ENCODE results near the gene GNAQ.

The GNAQ gene

DNA sequence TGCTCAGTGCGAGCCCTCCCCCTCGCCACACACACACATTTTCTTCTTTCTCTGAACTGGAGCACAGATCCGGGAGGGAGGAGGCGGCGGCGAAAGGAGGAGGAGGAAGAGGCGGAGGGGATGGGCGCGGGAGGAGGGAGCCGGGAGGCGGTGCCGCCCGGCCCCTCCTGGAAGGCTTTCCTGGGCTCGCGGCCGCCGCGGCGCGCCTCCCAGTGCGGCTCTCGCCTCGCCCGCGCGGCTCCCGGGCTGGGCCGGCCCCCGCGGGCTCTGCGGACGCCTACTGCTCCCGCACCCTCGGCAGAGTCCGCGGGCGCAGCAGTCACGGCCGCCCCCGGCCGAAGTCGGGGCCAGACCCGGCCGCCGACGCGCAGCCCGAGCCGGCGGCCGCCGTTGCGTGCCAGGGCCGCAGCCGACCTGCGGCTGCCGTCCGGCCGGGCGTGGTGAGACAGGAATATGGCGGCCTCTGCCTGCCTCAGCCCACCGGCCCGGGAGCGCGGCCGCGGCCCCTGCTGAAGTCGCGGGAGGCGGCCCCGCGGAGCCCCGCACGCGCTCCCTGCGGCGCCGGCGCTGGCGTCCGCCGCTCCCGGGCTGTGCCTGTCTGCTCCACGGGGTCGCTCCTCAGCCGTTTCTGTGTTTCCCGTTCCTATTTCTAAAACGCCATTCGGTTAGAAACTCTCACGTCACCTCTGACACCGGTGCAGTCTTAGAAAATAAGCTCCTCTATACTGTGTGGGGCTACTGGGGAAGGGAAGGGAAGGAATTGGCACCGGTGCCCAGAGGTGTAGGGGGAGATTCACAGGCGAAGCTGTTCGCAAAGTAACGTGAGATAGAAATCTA is 500 bp upstream of the GNAQ start:
- peak; percentile 58 to 63 for DNase-seq (ENCODE audit: low read depth in 2 of 2)

DNA sequence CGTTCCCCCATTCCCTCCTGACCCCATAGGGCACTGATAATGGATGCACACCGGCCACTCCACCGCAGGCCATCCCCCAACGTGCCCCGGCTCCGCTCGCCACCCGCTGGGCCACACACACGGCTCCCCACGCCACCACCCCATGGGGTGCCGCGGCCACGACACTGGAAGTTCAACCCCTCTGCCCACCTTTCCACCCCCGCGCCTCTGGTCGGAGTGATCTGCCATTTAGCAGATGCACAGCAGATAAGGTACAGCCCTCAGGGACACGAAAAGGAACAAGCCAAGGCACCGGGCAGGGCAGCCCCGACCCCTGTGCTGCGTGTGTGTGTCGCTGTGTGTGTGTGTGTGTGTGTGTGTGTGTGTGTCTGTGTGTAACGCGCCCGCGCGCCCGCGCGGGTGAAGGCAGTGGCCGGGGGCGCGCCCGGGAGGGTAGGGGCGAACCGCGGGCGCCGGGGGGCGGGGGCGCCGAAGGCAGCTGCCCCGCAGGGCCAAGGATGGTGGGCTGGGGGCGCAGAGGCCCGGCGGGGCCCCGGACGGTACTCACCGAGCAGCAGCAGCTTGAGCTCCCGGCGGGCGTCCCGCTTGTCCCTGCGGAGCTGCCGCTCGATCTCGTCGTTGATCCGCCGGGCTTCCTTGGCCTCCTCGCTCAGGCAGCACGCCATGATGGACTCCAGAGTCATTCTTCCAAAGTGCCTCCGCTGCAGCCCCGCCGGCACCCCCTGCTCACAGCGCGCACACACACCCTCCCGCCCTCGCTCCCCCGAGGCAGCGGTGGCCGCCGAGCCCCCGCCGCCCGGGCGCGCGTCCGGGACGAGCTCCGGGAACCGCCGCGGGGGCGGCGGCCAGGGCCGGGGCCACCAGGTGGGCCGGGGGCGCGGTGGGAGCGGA is 813 bp downstream of the GNAQ start:
- peak; percentile 19 to 28 for DNase-seq (ENCODE audit: low read depth in 2 of 2)

DNA sequence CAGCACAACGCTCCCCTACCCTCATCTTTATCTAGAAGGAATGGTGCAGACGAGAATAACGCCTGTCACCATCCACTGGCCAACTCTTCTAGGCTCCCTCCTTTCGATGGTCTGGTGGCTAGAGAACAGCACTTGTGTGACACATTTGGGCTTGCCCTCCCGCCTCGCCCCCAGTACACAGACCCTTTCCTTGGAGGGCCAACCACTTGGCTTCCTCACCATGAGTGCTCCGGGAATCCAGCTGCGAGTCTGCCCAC is 1.4 kb downstream of the GNAQ start:
- DNase-seq (ENCODE audit: low read depth in 2 of 2): no peak

DNA sequence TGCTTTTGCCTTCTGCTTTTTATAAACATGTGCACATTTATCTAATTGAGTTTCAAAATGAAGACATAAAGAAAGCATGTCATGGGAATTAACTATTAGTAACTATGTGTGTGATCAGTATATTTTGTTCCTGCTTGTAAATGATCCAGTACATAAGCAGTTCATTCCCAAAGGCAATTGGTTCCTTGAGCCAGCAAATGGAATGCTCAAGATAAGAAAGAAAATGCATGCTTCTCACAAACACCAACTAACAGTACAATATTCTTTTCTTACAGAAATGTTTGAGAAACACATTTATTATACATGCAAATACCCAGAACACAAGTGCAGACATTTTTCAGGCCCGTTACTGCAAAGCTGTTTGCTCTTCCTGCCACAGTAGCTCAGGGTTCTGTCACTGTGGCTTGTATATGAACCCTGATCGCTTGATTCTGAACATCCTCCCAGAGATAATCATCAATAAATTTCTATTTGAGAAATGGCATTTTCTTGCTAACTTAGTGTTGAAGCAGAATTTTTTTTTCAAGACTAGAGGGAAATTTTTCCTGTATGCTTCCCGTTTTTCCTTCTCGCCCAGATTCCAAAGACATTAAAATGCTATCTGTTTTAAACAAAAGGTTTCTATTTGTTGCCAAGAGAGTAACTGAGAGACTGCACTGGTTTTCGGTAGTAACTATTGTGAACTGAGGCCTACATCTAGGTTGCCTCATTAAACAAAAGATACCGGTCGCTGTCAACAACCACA is 1.9 kb downstream of the GNAQ start:
- DNase-seq (ENCODE audit: low read depth in 2 of 2): no peak

DNA sequence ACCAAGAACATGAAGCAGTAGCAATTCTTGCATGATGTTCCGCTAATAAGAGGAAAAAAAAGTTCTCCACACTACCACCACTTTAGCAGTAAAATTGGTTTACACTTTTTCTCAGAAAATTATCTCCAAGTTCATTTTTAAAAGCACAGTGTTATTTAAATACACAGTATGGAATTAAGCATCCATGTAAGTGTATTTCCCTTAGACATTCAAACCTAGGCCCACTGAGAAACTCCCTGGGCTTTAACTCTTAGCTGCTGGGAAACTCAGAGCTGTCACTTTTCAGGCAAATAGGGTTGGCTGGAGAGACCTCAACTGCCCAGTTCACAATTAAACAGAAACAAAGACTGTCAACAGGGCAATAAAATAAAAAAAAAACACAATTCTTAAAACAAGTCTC is 2.7 kb downstream of the GNAQ start:
- no peak for DNase-seq (ENCODE audit: low read depth in 2 of 2)

DNA sequence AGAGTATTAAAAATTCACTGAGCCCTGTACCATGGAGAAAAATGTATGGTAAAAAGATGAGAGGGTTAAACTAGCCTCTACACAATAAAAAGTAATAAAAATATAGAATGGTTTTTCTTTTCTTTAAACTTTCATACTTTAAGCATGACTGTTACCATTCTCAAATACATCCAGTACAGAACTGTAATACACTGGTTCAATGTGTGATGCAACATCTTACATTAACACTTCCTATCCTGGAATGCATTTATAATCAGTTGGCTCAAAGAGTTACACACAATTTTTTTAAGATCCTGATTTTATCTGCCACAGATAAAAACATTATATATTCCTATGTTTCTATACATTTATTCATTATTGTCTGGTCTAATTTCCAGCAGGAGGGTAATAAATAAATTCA is 4.7 kb downstream of the GNAQ start:
- DNase-seq (ENCODE audit: low read depth in 2 of 2): no peak

DNA sequence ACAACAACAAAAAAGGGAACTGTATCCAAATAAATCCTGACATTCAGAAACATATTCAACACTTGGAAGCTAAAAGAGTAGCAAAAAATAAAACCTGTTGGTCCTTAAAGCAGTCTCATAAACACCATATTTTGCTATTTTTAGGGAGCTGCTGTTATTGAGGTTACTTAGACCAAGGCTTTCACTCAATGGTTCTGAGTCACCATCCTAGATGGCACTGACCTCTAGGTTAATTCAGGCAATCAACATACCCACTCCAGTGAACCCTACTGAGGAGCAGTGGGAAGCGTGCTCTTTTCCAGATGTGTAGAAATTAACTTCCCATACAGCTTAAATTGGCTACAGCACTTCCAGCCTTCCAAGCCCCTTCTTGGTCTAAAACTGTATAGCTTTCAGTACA is 5.2 kb downstream of the GNAQ start:
- no peak for DNase-seq (ENCODE audit: low read depth in 2 of 2)

DNA sequence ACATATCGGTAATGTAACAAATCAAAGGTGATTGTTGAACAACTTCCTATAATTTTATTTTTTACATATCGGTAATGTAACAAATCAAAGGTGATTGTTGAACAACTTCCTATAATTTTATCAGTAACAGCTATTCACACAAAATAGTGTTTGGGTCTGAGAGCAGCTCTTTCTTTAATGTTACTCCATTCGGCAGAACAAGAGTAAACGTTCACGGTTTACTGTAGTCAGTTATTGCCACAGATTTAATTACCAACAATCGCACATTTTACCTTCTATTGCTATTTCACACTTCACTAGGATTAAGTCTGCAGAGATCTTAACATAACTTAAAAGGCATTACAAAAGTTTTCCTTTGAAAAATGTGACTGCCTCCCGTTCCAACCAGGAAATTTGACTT is 6.4 kb downstream of the GNAQ start:
- no peak for DNase-seq (ENCODE audit: low read depth in 2 of 2)

DNA sequence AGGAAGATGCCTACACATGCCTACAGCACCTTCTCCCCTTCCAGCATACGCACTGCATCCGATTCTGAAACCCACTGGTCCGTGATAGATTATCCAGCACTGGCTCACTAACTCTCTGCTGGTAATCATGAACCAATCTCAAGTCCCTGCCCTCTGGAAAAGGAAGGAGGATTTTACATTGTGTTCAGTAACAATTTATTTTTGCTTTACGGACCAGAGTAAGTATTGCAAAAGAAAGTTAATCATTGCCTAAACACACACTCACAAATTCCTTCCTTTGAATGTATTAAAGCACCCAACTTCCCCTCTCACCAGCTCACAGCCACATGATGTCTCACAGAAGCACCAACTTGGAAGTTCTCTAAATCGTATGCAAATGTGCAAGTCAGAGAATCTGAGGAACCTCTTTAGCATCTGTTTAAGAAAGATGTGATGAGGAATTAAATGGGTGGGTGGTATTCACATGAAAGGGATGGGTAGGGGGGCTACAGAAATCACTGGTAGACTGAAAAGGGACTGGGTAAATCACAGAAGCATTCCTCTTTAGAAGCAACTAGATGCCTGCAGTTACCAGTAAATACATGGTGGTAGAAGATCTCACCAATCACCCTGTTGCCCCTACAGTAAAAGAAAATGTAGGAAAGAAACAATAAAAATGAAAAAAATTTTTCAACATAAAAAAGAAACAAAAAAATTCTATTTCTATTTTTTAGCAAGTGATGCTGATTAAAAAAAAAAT is 8.4 kb downstream of the GNAQ start:
- DNase-seq (ENCODE audit: low read depth in 2 of 2): no peak

DNA sequence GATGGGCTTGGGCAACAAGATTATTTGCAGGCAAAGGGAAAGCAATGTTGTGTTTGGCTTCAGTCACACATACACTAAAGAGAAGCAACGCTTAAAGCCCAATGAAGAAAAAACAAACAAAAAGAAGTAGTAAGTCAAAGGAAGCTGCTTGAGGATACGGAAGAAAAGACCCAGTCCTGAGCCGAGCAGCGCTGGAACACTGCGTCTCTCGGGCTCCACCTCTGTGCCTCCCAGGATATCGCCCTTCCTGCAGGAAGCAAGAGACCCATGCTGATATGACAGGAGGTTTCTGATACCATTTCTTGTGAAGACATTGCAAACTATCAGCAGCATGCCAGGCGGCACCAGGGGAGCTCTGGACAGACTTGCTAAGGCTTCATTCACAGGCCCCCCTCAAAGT is 9.9 kb downstream of the GNAQ start:
- DNase-seq (ENCODE audit: low read depth in 2 of 2): no peak

DNA sequence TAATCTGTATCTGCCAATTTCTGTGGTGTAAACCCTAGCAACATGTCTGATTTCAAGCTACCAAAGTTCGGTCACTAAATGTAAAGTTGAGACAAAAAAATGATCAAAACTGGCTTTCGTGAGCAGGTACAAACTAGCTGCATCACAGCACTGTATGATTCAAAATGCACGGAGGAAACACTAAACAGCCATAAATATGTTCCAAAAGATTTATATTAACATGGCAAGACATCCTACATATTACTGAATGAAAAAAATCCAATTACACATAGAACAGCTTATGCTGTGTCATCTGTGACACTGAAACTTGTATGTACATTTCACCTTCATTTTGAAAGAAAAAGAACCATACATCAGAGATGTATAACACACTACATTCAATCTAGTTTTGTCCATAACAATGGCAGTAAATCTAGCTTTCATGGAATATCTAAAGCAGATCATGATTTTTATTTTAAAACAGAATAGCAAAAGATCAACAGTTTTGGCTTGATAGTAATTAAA is 14.4 kb downstream of the GNAQ start:
- no peak for DNase-seq (ENCODE audit: low read depth in 2 of 2)

DNA sequence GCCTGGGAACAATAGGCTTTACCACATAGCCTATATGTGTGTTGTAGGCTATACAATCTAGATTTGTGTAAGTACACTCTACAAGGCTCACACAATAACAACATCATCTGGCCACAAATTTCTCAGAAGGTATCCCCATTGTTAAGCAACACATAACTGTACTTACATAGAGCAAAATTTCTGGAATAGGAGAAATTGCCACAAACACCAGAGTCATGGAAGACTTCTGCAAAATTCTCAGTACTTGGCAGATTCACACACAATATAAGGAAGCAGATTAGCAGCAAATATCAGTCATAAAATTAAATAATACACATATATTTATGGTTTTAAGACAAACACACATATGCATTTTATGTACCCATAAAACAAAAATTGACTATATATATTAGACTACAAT is 16.4 kb downstream of the GNAQ start:
- DNase-seq (ENCODE audit: low read depth in 2 of 2): no peak

DNA sequence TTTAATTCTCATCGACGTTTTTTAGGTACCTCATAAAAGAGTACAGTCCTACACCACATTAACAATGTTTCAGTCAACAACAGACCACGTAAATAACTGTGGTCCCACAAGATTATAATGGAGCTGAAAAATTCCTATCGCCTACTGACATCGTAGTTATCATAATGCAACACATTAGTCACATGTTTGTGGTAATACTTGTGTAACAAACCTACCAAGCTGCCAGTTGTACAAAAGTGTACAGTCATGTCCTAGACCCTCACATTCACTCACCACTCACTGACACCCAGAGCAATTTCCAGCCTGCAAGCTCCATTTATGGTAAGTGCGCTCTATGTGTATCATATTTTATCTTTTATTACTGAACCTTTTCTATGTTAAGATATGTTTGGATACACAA is 16.8 kb downstream of the GNAQ start:
- no peak for DNase-seq (ENCODE audit: low read depth in 2 of 2)

DNA sequence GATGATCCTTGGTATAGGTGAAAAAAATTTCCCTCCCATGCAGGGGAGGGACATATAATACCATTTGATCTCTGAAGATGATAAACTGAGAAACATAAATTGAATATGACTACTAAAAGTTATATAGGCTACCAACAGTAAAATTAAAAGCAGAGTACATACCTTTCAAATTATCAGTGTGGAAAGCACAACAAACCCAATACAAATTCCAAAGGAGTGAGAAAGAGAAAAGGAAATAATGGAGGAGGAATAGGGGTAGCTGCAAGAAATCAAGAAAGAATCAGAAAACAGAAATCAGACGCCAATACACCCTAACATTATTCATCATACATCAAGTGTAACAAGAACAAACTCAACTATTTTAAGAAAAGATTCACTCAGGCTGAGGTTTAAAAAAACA is 17.7 kb downstream of the GNAQ start:
- no peak for DNase-seq (ENCODE audit: low read depth in 2 of 2)

DNA sequence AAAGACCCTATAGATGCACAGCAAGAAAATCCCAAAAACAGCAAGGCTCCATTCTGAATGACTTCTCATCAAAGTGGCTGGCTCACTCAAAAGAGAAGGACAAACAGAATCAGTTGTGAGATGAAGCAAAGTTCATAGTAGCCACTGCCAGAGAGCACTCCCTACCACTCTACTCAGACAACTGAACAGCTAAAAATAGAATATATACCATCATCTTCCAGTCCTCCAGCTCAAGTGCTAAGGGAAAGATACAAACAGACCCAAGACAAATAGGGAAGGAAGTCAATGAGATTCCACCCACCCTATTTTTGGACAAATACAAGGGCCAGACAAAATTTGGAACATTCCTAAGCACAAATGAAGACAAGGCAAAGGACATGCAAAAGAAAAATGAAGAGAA is 20.6 kb downstream of the GNAQ start:
- DNase-seq (ENCODE audit: low read depth in 2 of 2): no peak

DNA sequence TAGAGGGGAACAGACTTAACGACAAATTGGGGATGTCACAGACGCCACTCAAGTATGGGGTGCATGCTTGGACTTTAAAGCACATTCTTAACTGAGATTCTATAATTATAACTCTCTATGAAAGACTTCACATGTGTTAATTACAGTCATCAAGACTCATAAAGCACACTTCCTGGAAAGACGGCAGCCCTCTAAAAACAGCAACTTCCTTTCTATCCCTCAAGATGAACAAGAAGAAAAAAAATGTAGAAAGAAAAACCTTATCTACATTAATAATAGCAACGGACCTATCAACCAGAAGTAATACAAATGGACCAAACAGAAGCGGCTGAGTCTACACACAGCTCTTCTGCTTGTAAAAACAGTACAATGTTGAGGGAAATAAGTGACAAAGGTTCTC is 21.2 kb downstream of the GNAQ start:
- no peak for DNase-seq (ENCODE audit: low read depth in 2 of 2)

DNA sequence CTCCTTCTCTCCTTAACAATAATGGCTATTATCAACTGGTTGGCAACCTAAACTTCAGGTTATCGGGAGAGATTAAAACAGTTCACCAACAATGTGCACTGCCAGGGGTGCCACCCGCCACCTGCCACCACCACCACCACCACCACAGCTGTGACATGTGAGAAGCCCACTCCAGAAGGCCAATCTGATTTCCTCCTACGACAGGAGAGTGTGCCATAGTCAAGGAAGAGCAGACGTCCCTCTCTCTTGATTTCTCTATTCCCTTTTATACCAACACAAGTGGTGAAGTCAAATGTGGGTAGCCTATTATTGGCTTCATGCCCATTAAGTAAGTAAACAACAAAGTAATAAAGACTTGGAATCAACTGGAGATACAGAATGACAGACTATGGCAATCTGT is 22.4 kb downstream of the GNAQ start:
- DNase-seq (ENCODE audit: low read depth in 2 of 2): no peak

DNA sequence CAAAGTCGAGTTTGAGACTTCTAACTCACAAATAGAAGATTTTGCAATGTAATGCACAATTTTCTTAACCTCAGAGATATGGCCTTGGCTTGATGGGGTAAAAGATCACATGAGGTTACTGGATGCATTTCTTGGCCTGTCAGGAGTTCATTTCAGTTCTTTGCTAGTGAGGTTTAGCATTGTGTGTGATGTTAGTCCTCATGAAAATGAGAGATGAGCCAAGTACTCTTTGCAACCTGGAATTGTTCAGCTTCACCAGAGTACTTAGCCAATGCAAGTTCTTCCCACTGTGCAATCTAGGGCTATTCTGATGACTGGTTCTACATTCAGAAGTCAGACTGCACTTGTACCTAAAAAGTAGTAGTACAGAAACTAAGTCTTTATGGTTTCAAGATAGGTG is 24.9 kb downstream of the GNAQ start:
- no peak for DNase-seq (ENCODE audit: low read depth in 2 of 2)

DNA sequence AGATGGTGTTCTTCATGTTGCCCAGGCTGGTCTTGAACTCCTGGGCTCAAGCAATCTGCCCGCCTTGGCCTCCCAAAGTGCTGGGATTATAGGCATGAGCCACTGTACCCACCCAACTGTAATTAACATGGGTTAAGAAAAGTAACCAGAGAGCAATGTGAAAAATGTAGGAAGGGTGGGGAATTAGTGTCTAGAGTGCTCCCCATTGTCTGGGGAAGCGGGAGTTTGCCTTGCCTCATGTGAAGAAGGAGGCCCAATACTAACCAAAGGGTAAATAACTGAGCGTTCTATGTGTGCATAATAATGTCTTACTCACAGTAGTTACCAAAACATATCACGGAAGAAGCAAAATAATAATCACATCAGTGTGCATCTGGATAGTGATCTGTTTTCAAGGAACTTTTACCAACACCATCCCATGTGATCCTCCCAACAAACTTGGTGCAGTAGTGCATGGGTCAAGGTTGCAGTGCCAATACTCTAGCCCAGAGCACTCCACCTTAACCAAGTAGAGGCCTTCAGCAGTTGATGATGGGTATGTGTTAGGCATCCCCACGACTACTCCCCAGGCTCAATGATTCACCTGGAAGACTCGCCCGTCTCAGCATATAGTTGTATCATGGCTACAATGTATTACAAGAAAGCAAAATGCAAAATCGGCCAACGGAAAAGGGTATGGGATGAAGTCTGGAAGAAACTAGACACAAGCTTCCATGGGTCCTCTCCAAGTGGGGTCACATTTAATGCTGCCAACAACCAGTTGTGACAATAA is 26.2 kb downstream of the GNAQ start:
- no peak for DNase-seq (ENCODE audit: low read depth in 2 of 2)

DNA sequence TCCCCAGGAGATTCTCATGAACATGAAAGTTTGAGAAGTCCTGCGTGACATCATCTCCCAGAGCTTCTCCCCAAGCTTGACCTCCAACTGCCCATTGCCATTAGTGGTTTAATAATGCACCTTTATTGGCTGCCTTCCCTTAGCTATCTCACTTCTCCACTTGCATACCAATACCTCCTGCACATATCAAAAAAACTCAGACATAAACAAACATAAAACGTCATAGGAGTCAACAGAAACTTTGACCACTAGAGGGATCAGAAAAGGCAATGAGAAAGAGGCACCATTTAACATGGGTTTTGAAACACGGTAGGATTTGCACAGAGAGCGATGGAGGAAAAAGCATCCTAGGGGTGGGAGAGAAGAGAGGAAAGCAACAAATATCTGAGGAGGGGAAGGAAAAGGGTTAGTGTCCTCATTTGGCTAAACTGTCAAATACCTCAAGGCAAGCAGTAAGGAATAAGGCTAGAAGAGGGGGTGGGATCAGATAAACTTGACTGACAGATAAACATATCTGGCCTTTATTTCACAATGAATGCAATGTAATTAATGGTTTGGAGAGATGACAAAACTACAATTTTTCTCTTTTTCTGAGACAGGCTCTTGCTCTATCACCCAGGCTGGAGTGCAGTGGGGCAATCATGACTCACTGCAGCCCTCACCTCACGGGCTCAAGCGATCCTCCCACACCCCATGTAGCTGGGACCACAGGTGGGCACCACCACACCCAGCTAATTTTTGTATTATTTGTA is 27.0 kb downstream of the GNAQ start:
- no peak for DNase-seq (ENCODE audit: low read depth in 2 of 2)
